Measurements from ENCODE around the gene ACER1. TPM values are rescaled to one million over a fixed set of nuclear protein-coding genes. Genes with fewer than 3 reads are reported as not detected.
"Not testable (repeated sequence)": the region's sequence is repeated elsewhere in the genome, so short reads cannot be mapped to it uniquely, and the experiment has no call there.

ACER1 gene
- total RNA-seq, 1 donor from 2014 or later = not detected

DNA sequence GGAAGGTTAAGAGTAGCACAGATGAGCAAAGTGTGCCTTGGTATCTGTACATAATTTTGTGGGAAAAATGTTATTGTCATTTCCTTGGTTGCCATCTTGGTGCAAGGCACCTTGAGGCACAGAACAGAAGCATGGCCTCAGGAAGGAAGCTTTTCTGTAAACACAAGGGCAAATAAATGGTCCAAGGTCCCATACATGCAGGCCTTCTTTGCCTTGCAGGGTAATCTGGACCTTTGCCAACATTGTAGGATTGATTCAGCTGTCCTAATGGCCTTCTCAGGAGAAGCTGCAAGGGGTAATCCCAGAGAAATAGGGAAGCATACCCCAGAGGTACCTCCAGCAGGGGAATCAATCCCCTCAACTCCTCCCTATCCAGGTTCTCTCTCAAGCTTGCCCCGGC is 44.7 kb downstream of the ACER1 start:
- DNase-seq (ENCODE audit: low read depth) = no peak

- DNase-seq (ENCODE audit: low read depth) = no peak
These were observed 46.0 kb downstream of the ACER1 start for GRCh38 chr19:6287269-6287885.

DNA sequence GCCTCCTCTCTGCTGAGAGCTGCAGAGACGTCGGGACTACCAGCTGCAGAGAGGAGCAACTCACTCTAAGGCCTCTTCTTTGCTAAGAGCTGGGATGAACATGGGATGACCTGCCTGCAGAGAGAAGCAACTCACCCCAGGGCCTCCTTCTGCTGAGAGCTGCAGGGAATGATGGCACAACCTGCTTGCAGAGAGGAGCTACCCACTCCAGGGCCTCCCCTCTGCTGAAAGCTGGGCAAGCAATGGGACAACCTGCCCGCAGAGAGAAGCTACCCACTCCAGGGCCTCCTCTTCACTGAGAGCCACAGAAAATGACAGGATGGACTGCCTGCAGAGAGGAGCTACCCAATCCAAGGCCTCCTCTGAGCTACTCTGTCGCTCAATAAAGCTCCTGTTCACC is 46.7 kb downstream of the ACER1 start:
- no peak for DNase-seq (ENCODE audit: low read depth)

- not testable (repeated sequence) for DNase-seq (ENCODE audit: low read depth)
These were observed 51.0 kb downstream of the ACER1 start for GRCh38 chr19:6282393-6282792.

GRCh38 chr19:6279931-6280591 is 53.4 kb downstream of the ACER1 start, which contains the start of gene MLLT1:
TSS of gene MLLT1 (minus strand) at chr19:6279975. CDS start at chr19:6279784, 191 bp downstream.
- peak; percentile 97 for DNase-seq (ENCODE audit: low read depth)

GRCh38 chr19:6279620-6279930 is 53.8 kb downstream of the ACER1 start:
- DNase-seq (ENCODE audit: low read depth) = no peak

GRCh38 chr19:6278740-6279619 is 54.4 kb downstream of the ACER1 start:
- no peak for DNase-seq (ENCODE audit: low read depth)

- no peak for DNase-seq (ENCODE audit: low read depth)
These were observed 55.4 kb downstream of the ACER1 start for GRCh38 chr19:6278051-6278450.

DNA sequence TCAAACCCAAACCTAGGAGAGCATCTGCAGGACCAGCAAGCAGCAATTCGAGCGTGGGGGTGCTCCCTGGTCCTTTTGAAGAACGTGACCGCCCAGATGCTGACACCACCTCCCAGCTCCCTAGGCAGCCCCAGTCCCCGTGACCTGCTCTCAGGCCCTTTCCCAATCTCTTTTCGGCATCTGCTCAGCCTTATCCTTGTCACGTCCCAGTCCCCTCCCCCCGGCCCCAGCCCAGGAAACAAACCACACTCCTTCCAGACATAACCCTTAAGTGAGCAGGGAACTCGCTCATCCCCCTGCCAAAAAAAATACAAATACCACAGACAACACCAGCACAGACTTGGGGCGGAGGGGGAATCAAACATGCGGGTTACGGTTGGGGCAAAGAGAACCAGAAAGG is 57.0 kb downstream of the ACER1 start:
- peak; percentile 73 for DNase-seq (ENCODE audit: low read depth)

- no peak for DNase-seq (ENCODE audit: low read depth)
These were observed 58.2 kb downstream of the ACER1 start for GRCh38 chr19:6275170-6275744.

DNA sequence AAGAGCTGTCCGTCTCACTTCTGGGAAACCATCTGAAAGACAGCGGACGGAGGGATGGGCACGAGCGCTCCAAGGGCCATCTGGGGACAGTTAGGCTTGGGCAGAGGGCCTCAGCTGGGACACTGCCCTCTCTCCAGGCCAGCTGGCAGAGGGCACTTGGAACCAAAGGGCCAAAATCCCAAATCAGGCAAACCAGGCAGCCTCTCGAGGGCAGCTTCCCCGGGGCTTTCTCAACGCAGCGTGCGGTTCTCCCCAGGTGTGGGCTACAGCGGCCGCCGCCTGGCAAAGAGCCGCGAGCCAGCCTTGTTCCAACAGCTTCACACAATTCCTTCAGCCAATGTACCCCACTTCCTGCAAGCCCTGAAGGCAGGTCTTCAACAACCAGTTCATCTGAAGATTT is 58.7 kb downstream of the ACER1 start:
- no peak for DNase-seq (ENCODE audit: low read depth)

DNA sequence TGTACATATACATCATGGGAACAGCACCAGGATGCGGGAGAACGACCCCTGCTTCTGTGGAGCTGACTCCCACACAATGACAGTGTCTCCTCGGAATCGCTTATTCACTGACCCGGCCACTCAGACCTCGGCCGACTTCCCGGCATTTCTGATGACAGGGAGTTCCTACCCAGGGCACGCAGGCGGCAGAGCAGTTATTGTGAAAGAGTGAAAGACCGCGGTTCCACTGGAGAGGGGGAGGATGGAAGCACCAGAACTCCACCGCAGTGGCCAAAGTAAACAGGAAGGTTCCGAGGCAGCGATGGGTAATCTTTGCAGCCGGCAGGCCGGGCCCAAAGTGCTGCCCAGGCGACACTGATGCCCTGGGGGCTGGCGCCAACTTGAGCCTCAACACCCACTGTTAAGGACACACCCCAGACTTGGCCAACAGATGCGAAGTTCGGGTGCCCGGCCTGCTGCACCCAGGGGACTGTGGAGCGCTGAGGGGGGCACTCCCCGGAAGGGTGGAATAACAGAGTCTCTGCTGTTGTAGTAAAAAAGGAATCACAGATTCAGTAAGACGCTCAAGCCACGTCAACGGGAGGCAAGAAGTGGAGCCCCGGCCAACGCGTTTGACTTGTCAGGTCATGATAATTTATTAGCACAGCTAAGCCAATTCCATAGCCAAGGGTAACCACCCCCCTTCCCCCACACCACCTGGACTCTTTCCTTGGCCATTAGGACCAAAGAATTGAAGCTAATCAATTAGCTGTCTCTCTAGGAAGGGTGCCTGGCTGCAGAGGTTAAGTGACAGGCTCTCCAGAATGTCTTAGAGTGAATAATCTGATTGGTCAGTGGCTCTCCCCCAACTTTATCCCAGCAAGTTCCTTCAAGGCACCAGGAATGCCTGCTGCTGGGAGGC is 59.5 kb downstream of the ACER1 start:
- DNase-seq (ENCODE audit: low read depth) = peak; percentile 79

DNA sequence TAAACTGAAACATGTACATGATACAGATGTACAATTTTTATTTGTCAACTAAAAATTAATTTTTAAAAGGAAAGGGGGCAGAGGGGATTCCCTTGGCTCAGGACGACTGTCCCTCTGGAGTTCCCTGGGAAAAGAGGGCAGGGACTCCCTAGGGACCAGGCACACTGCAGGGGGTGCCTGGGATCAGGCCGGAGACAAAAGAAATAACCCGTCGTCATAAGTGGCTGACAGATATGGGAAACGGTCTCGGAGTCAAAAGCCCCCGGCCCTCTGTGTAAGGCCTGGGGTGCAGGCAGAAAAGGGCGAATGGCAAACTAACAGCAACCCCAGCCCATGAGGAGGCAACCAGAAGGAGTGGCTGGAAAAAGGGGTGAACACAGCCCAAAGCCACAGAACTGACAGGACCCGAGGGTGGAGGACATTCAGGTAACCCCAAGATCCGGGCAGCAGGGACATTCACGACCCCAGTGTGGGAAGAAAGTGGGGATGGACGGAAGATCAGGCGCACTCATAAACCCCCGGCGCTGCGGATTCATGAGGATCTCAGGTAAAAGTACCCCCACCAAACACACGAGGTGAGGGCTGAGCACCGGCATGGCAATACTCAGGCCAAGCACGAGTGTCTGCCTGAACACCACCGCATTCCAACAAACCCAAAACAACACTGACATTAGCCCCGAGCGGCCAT is 60.4 kb downstream of the ACER1 start:
- DNase-seq (ENCODE audit: low read depth) = no peak

DNA sequence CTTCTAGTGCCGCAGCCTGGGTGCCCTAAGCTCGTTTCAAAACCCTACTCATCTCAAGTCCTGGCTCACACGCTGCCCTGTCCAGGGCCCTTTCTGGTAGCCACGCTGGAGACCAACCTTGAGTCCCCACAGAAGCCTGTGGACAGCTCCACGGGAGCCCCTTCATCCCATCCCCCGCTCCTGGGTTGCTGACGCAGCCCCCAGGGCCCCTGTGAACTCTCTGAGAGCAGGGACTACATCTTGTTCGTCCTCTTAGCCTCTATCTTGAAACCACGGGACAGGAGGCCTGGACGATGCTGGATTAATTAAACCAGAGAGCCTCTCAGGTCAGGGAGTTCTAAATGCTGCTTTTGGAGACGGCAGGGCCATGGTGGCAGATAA is 61.0 kb downstream of the ACER1 start:
- DNase-seq (ENCODE audit: low read depth) = no peak

DNA sequence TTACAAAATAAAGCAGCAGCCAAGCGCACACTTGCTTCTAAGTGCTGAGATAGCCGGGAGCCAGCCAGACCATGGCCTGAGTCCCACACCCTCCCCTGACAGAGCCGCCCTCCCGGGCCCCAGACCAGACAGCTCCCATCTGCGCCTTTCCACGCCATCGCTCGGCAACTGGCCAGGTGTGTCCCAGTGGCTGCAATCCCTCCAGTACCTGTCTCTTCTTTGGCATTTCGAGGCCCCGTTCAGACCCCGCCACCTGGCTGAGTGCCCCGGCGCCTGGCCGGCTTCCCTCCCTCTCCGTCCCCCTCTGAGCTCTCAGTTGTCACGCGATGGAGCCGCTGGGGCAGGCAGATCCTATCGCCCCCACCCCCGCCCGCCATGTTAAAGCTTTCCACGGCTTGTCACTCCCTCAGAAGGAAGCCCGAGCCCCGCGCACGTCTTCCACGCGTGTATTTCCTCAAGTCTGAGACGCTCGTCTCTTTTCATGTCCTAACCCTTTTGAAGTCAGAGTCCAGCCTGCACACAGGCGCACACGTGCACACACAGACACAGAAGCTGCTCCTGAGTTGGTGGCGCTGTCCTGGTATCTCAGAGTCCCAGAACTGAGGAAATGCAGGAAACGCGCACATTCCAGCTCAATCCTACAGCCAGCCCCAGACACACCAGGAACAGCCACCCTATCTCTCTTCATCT is 61.5 kb downstream of the ACER1 start:
- DNase-seq (ENCODE audit: low read depth) = peak; percentile 66

DNA sequence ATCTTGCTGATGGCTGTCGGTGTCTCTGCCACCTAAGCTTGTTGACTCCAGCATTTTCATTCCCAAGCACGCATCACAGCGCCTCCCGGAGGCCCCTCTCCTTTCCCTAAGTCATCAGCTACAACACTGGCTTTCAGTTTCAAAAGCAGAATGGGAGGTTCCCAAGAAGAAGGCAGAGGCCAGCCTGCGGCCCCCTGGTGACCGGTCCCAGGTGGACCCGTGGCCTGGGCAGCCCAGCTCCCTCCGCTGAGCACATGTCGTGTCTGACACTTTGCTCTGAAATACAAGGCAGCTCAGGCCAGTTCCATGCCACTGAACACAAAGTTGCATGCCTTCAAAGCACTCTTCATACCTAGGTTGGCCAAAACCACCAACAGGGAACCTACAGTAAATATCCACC is 62.2 kb downstream of the ACER1 start:
- DNase-seq (ENCODE audit: low read depth) = no peak

DNA sequence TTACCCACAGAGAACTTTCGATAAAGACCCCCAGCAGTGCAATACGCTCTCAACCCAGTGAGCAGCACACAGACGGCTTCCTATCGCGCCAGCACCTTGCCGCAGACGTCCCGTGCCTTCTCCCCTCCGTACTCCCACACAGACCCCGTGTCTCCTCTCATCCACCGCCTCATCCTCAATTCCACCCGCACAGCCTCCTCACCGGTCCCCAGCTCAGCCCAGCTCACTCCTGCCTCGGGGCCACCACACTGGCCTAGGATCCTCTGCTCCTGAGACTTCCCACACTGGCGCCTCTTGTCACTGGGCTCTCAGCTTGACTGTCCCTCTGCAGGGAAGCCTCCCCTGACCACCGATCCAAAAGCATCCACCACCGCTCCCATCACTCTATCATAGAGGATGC is 62.6 kb downstream of the ACER1 start:
- no peak for DNase-seq (ENCODE audit: low read depth)

DNA sequence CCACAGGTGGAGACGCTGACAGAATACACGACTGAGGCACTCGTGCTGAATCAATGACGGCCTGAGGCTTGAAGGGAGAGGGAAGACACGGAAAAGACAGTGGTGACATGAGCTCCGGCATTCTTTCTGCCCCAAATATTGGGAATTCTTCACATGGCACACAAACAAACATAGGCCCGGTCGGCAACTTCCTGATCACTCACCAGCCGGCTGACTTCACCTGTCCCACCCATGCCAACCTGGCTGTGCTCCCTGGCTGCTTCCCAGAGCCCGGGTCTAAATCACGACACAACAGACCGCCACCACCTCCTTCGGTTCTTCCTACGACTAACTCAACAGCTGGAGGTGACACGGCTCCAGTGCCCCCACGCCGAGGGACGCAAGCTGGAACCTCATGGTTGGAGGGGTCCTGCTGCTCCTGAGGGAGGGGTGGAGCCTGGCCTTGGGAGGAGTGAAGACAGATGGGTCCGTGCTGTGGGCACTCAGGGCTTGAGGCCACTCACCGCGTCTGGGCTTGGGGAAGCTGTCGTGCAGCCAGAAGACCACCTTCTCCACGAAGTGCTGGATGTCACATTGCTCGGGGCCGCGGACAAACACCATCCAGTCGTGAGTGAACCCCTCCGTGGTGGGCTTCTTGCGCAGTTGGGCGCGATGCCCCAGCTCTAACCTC is 63.2 kb downstream of the ACER1 start:
- no peak for DNase-seq (ENCODE audit: low read depth)
